IMR-90 (cell line): ENCODE results near the gene WDR6.

Experiments
- CEBPB ChIP-seq: IDR thresholded peaks from 2 replicates; pipeline ENCODE4 v1.6.1; 2012; ENCODE audit warnings: low read depth, low read length, improper control_type of control experiment
- FOS ChIP-seq: fragments of 150-350 bp; IDR thresholded peaks from 2 replicates; pipeline ENCODE4 v1.6.1; 2016; ENCODE audit warnings: low read depth, low read length
- MAFK ChIP-seq: IDR thresholded peaks from 2 replicates; pipeline ENCODE4 v1.6.1; 2012; ENCODE audit warnings: low read depth, low read length, improper control_type of control experiment
- MAZ ChIP-seq: IDR thresholded peaks from 2 replicates; pipeline ENCODE4 v1.6.1; 2012; ENCODE audit warnings: low read depth, mild to moderate bottlenecking, low read length, improper control_type of control experiment, moderate library complexity, borderline replicate concordance
- MXI1 ChIP-seq: IDR thresholded peaks from 2 replicates; pipeline ENCODE4 v1.6.1; 2012; ENCODE audit warnings: low read depth, mild to moderate bottlenecking, low read length, moderate library complexity, borderline replicate concordance
- POLR2A ChIP-seq: IDR thresholded peaks from 2 replicates; pipeline ENCODE4 v1.6.1; 2012; ENCODE audit warnings: mild to moderate bottlenecking, low read depth, low read length
- RAD21 ChIP-seq: IDR thresholded peaks from 2 replicates; pipeline ENCODE4 v1.6.1; 2012; ENCODE audit warnings: low read length, improper control_type of control experiment
- RCOR1 ChIP-seq: IDR thresholded peaks from 2 replicates; pipeline ENCODE4 v1.6.1; 2012; ENCODE audit warnings: mild to moderate bottlenecking, low read length, improper control_type of control experiment; ENCODE audit not compliant: insufficient replicate concordance
- RFX5 ChIP-seq: IDR thresholded peaks from 2 replicates; pipeline ENCODE4 v1.8.0; 2012; ENCODE audit warnings: low read depth, mild to moderate bottlenecking, low read length, moderate library complexity
- TF ChIP-seq, protein P1 (sequence below): conservative IDR thresholded peaks from 2 replicates; pipeline ENCODE4 v1.5.1; 2012; ENCODE audit warnings: mild to moderate bottlenecking, low read depth, low read length, improper control_type of control experiment
- TF ChIP-seq, protein P2 (sequence below): fragments of 150-350 bp; IDR thresholded peaks from 2 replicates; pipeline ENCODE4 v1.6.1; 2017; ENCODE audit warnings: mild to moderate bottlenecking, antibody characterized with exemption, low read length, low read depth
- TF ChIP-seq, protein P3 (sequence below): fragments of 150-350 bp; IDR thresholded peaks from 2 replicates; pipeline ENCODE4 v1.6.1; 2016; ENCODE audit warnings: low read depth, mild to moderate bottlenecking, low read length, moderate library complexity, borderline replicate concordance

DNA sequence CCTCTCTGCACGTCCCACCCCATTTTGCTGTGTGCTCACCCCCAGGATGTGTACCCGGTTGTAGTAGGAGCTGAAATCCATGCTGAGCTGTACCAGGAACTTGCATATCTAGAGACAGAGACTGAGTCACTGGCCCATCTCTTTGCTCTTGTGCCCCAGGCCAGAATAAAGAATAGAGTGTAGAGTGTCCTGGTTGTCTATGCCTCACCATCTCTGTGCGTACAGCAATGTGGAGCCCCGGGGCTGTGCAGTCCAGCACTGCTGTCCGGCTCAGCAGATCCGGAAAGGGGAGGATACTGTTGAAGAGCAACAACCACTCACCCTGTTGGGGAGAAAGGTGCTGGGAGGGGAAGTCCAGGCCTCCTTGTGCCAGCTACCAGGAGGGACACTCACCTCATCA, 8.6 kb downstream of the WDR6 start:
- TF ChIP-seq, protein P1, sequence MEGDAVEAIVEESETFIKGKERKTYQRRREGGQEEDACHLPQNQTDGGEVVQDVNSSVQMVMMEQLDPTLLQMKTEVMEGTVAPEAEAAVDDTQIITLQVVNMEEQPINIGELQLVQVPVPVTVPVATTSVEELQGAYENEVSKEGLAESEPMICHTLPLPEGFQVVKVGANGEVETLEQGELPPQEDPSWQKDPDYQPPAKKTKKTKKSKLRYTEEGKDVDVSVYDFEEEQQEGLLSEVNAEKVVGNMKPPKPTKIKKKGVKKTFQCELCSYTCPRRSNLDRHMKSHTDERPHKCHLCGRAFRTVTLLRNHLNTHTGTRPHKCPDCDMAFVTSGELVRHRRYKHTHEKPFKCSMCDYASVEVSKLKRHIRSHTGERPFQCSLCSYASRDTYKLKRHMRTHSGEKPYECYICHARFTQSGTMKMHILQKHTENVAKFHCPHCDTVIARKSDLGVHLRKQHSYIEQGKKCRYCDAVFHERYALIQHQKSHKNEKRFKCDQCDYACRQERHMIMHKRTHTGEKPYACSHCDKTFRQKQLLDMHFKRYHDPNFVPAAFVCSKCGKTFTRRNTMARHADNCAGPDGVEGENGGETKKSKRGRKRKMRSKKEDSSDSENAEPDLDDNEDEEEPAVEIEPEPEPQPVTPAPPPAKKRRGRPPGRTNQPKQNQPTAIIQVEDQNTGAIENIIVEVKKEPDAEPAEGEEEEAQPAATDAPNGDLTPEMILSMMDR = no peak
- no peak for TF ChIP-seq MXI1
- TF ChIP-seq, protein P2, sequence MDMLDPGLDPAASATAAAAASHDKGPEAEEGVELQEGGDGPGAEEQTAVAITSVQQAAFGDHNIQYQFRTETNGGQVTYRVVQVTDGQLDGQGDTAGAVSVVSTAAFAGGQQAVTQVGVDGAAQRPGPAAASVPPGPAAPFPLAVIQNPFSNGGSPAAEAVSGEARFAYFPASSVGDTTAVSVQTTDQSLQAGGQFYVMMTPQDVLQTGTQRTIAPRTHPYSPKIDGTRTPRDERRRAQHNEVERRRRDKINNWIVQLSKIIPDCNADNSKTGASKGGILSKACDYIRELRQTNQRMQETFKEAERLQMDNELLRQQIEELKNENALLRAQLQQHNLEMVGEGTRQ = no peak
- TF ChIP-seq CEBPB = no peak
- TF ChIP-seq RCOR1 = no peak
- TF ChIP-seq POLR2A = no peak
- no peak for TF ChIP-seq RAD21
- TF ChIP-seq MAZ = no peak
- no peak for TF ChIP-seq RFX5
- TF ChIP-seq, protein P3, sequence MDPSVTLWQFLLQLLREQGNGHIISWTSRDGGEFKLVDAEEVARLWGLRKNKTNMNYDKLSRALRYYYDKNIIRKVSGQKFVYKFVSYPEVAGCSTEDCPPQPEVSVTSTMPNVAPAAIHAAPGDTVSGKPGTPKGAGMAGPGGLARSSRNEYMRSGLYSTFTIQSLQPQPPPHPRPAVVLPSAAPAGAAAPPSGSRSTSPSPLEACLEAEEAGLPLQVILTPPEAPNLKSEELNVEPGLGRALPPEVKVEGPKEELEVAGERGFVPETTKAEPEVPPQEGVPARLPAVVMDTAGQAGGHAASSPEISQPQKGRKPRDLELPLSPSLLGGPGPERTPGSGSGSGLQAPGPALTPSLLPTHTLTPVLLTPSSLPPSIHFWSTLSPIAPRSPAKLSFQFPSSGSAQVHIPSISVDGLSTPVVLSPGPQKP = no peak
- TF ChIP-seq MAFK = no peak
- no peak for TF ChIP-seq FOS
